ENCODE measurements around the gene CEP57L1. TPM values are rescaled to one million over a fixed set of nuclear protein-coding genes. Genes with fewer than 3 reads are reported as not detected.

The CEP57L1 gene
- total and polyA plus RNA-seq, 9 of the 15 experiments (the other 6 are each of a cell fraction or from before 2014, with no cell fraction given): 39.4 to 88.6 (median 61.8) TPM

GRCh38 chr6:109052852-109053251, 42.5 kb upstream of the CEP57L1 start (continued):
- TF ChIP-seq ARID1B (IDR thresholded peaks at IDR 0.05): no peak

- Histone ChIP-seq H3K4me3 (no peak overlapping the region), H3K27ac (ENCODE audit: extremely low read depth, low read depth, low read length) (no peak overlapping the region), H3K9me1 (ENCODE audit: control insufficient read depth, insufficient read depth, low read length) (no peaks in the 10 kb centered on the region), H3K27me3 (ENCODE audit: control insufficient read depth in 2 of 2, insufficient read depth in 2 of 2, low read length in 2 of 2) (no peaks in the 10 kb centered on the region), H2AFZ (ENCODE audit: low read depth, low read length) (no peak overlapping the region), H4K20me1 (replicated peaks; ENCODE audit: control insufficient read depth, insufficient read depth, low read length) (no peaks in the 10 kb centered on the region), H3K4me2 (ENCODE audit: insufficient read depth, low read length) (no peak overlapping the region), H3K79me2 (ENCODE audit: control insufficient read depth, insufficient read depth, low read length) (0 out of 3 replicates have a peak, but pooled peaks cover 2% of the 10 kb centered on the region), H3K4me1 (replicated peaks in 1 of 2; ENCODE audit: control insufficient read depth in 2 of 2, insufficient read depth in 2 of 2, low read length in 2 of 2) (peaks cover 0 to 13% of the 10 kb centered on the region in 2 experiments; a peak in 2 of 5 replicates), H3K36me3 (ENCODE audit: control insufficient read depth, insufficient read depth, low read length) (no peaks in the 10 kb centered on the region), H3K9ac (ENCODE audit: insufficient read depth in 1 of 2, low read depth in 2 of 2, low read length in 2 of 2) (no peak overlapping the region), H3K9me3 (replicated peaks; ENCODE audit: control insufficient read depth, insufficient read depth, low read depth, low read length) (no peaks in the 10 kb centered on the region)
- WGBS (ENCODE audit: insufficient coverage, low coverage, missing lambda C conversion rate): 50% methylated on average over 2 of the region's 2 CpGs
- FAIRE-seq (no peak), DNase-seq (ENCODE audit: extremely low read depth in 1 of 4, low spot score in 3 of 4) (no peak), ATAC-seq (no peak)
- intact Hi-C loops (cut with micrococcal nuclease) (no loop called here), in situ Hi-C loops (cut with MboI) (loop anchor here (25.0 kb wide), 1 partner anchor 141 kb away; no protein-coding TSS in a partner anchor)
- CTCF ChIA-PET (ENCODE audit: low intra/inter-chr PET ratio): no interaction called here
- TF ChIP-seq HMG20B (CRISPR knock-in tag; IDR thresholded peaks at IDR 0.05) (no peak), SMARCA5 (IDR thresholded peaks at IDR 0.05) (no peak), ZNF121 (CRISPR knock-in tag; conservative IDR thresholded peaks at IDR 0.05) (no peak), ZFX (CRISPR knock-in tag; IDR thresholded peaks at IDR 0.05) (no peak), BCL6 (CRISPR knock-in tag; IDR thresholded peaks at IDR 0.05) (no peak)
- no TSS peak for BruUV-seq (replicated peaks)
- POLR2A ChIA-PET: no interaction called here
Measured at GRCh38 chr6:109053336-109053735, 42.0 kb upstream of the CEP57L1 start.
